ENCODE measurements around the gene DNAH9. TPM values are rescaled to one million over a fixed set of nuclear protein-coding genes. Genes with fewer than 3 reads are reported as not detected.
"Not testable (repeated sequence)": the region's sequence is repeated elsewhere in the genome, so short reads cannot be mapped to it uniquely, and the experiment has no call there.

Gene DNAH9
- total and polyA plus RNA-seq, 12 donors: 0.06 to 0.10 TPM; not detected in 10

DNA sequence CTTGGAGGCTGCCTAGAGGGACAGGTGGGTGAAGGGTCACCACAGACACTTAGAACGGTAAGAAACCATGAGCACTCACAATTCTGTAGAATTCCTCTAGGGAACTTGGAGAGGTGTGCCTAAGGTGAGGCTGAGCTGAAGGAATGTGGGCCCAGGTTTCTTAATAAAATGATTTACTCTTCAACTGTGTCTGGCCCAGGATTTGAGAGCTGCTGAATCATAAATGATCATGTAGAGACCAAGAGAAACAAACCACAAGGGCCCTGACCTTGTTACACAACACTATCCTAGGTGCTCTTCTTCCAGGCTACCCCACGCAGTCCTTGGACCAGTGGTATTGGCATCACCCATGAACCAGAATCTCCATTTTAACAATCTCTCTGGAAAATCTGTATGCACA lies 371.3 kb downstream of the DNAH9 start:
- 91 to 97% methylated on average over 2 of the region's 2 CpGs for WGBS, 2 donors
- ATAC-seq: no peak

DNA sequence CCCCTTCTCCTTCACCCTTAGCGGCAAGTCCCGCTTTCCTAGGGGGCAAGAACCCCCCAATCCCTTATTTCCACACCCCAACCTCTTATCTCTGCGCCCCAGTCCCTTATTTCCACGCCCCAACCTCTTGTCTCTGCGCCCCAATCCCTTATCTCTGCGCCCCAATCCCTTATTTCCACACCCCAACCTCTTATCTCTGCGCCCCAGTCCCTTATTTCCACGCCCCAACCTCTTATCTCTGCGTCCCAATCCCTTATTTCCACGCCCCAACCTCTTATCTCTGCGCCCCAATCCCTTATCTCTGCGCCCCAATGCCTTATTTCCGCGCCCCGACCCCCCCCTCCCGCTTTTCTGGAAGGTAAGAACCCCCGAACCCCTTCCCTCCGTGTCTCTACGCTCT lies 374.5 kb downstream of the DNAH9 start:
- ATAC-seq; H3K27me3 ChIP-seq; H3K4me3 ChIP-seq; intact Hi-C loops (cut with DNase I); DNase-seq; H3K4me1 ChIP-seq; H3K27ac ChIP-seq: not testable (repeated sequence)
- H3K36me3 ChIP-seq: peaks cover 0 to 11% (median 5%) of the 10 kb centered on the region in 9 donors
- WGBS, 2 donors: 94 to 95% methylated on average over 19 of the region's 19 CpGs
- H3K9me3 ChIP-seq: peaks cover 0 to 12% (median 5%) of the 10 kb centered on the region in 11 donors

More for the DNA sequence above, 371.3 kb downstream of the DNAH9 start:
- Histone ChIP-seq H3K4me1 (no peaks in the 10 kb centered on the region), H3K27ac (no peak overlapping the region), H3K36me3 (no peaks in the 10 kb centered on the region), H3K27me3 (no peaks in the 10 kb centered on the region), H3K9me3 (peaks cover 0 to 44% (median 16%) of the 10 kb centered on the region in 11 donors), H3K4me3 (no peak overlapping the region)
- TF ChIP-seq, protein P1, sequence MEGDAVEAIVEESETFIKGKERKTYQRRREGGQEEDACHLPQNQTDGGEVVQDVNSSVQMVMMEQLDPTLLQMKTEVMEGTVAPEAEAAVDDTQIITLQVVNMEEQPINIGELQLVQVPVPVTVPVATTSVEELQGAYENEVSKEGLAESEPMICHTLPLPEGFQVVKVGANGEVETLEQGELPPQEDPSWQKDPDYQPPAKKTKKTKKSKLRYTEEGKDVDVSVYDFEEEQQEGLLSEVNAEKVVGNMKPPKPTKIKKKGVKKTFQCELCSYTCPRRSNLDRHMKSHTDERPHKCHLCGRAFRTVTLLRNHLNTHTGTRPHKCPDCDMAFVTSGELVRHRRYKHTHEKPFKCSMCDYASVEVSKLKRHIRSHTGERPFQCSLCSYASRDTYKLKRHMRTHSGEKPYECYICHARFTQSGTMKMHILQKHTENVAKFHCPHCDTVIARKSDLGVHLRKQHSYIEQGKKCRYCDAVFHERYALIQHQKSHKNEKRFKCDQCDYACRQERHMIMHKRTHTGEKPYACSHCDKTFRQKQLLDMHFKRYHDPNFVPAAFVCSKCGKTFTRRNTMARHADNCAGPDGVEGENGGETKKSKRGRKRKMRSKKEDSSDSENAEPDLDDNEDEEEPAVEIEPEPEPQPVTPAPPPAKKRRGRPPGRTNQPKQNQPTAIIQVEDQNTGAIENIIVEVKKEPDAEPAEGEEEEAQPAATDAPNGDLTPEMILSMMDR (IDR thresholded peaks at IDR 0.05): no peak
- no peak for DNase-seq
- intact Hi-C loops (cut with DNase I): no loop called here

DNA sequence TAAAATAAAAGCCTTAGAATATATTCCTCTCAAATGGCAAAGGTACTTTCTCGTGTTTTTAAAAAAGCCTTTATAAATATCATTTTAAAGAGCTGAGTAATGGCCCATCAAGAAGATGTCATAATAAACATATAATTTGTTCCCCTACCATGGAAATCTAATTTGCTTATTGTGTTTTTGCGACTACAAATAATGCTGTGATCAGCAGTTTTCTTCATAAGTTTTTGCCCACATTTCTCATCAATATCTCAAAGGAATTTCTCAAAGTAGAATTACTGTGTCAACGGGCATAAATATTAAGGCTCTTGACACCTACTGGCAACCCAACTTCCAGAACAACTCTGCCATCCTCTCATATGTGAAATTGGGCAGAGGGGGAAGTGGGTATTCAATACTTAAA lies 381.5 kb downstream of the DNAH9 start:
- no peak for ATAC-seq
- Histone ChIP-seq H3K36me3 (peaks cover 0 to 73% (median 25%) of the 10 kb centered on the region in 9 donors), H3K4me1 (no peaks in the 10 kb centered on the region), H3K27me3 (no peaks in the 10 kb centered on the region), H3K9me3 (no peaks in the 10 kb centered on the region), H3K27ac (no peak overlapping the region), H3K4me3 (no peak overlapping the region)
- TF ChIP-seq, protein P1 (IDR thresholded peaks at IDR 0.05): no peak
- DNase-seq: no peak
- intact Hi-C loops (cut with DNase I): loop anchor here in 2 of 10 donors (10.0 kb wide), 1 partner anchor 1105 kb away; no protein-coding TSS in a partner anchor
- 94 to 97% methylated on average over 3 of the region's 3 CpGs for WGBS, 2 donors

DNA sequence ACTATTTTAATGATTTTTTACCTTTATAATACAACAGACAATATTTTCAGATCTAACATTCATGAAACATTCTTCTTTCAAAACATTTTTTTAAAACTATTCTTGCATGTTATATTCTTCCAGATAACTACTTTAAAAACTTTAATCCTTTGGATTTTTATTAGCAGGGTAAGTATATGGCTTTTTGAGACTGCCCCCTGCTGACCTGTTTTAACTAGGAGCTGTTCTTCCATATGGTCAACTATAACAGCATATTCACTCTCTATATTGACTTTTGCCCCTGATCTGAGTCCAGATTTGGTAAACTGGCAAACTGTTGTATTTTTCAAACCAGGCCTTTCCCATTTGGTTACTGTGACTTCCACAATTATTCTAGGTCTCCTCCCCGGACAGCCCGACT lies 382.5 kb downstream of the DNAH9 start:
- Histone ChIP-seq H3K4me3 (no peak overlapping the region), H3K9me3 (no peaks in the 10 kb centered on the region), H3K27me3 (no peaks in the 10 kb centered on the region), H3K4me1 (peaks cover 0 to under 1% (median 0%) of the 10 kb centered on the region in 9 donors), H3K36me3 (peaks cover 0 to 83% (median 32%) of the 10 kb centered on the region in 9 donors), H3K27ac (no peak overlapping the region)
- WGBS, 2 donors: 70 to 100% methylated on average over 2 of the region's 2 CpGs
- intact Hi-C loops (cut with DNase I): loop anchor here in 2 of 10 donors (10.0 kb wide), 1 partner anchor 1106 kb away; no protein-coding TSS in a partner anchor
- DNase-seq (no peak), ATAC-seq (no peak)
- TF ChIP-seq, protein P1 (IDR thresholded peaks at IDR 0.05): peak in 3 of 9 donors; percentile 19 to 31 (median 25)

DNA sequence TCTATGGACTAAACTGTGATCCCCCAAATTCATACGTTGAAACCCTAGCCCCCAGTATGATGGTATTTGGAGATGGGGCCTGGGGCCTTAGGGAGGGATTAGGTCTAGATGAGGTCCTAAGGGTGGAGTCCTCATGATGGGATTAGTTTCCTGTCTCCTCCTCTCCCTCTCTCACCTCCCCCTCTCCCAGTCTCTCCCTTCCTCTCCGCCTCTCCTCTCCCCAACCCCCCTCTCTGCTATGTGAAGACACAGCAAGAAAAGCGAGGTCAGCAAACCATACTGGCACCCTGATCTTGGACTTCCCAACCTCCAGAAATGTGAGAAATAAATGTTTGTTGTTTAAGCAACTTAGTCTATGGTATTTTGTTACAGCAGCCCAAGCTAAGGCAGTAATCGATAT lies 383.6 kb downstream of the DNAH9 start:
- intact Hi-C loops (cut with DNase I): loop anchor here in 2 of 10 donors (10.0 kb wide), 1 partner anchor 1107 kb away; no protein-coding TSS in a partner anchor
- TF ChIP-seq, protein P1 (IDR thresholded peaks at IDR 0.05): no peak
- no peak overlapping the region for H3K4me3 ChIP-seq
- H3K9me3 ChIP-seq: no peaks in the 10 kb centered on the region
- WGBS, 2 donors: 95 to 97% methylated on average over 4 of the region's 4 CpGs
- H3K36me3 ChIP-seq: peaks cover 0 to 84% (median 32%) of the 10 kb centered on the region in 9 donors
- DNase-seq: no peak
- H3K27me3 ChIP-seq: no peaks in the 10 kb centered on the region
- peaks cover 0 to 11% (median 4%) of the 10 kb centered on the region in 9 donors for H3K4me1 ChIP-seq
- no peak for ATAC-seq
- no peak overlapping the region for H3K27ac ChIP-seq
